ENCODE results near the gene HCAR2.
"Not testable (repeated sequence)": the region's sequence is repeated elsewhere in the genome, so short reads cannot be mapped to it uniquely, and the experiment has no call there.

HCAR2 gene

GRCh38 chr12:122730215-122731014, 27.3 kb upstream of the HCAR2 start, which contains the start of gene HCAR1:
Gene HCAR1, minus strand, starts transcription at chr12:122730844. Its CDS starts 505 bp downstream, at chr12:122730339.
- Histone ChIP-seq H3K27me3 (ENCODE audit: control insufficient read depth, insufficient read depth, low read length) (no peaks in the 10 kb centered on the region), H3K9me3 (ENCODE audit: control insufficient read depth, low read length) (no peaks in the 10 kb centered on the region), H3K9ac (ENCODE audit: low read length) (peak within 1 kb of the TSS; percentile 62), H3K36me3 (ENCODE audit: control insufficient read depth, insufficient read depth, low read length) (no peaks in the 10 kb centered on the region), H3K4me3 (ENCODE audit: low read length) (peak within 1 kb of the TSS; percentile 49), H3K4me1 (ENCODE audit: control insufficient read depth, insufficient read depth, low read length) (peaks cover 16% of the 10 kb centered on the region)

GRCh38 chr12:122729583-122730214, 26.5 kb upstream of the HCAR2 start:
- Histone ChIP-seq H3K27me3 (ENCODE audit: control insufficient read depth, insufficient read depth, low read length) (no peaks in the 10 kb centered on the region), H3K4me1 (ENCODE audit: control insufficient read depth, insufficient read depth, low read length) (peaks cover 16% of the 10 kb centered on the region), H3K4me3 (ENCODE audit: low read length) (peak overlapping the region; percentile 49), H3K9ac (ENCODE audit: low read length) (peak overlapping the region; percentile 62), H3K36me3 (ENCODE audit: control insufficient read depth, insufficient read depth, low read length) (no peaks in the 10 kb centered on the region), H3K9me3 (ENCODE audit: control insufficient read depth, low read length) (no peaks in the 10 kb centered on the region)

GRCh38 chr12:122726080-122726558, 23.0 kb upstream of the HCAR2 start:
- Histone ChIP-seq H3K4me3 (ENCODE audit: low read length) (no peak overlapping the region), H3K9ac (ENCODE audit: low read length) (no peak overlapping the region), H3K27me3 (ENCODE audit: control insufficient read depth, insufficient read depth, low read length) (no peaks in the 10 kb centered on the region), H3K4me1 (ENCODE audit: control insufficient read depth, insufficient read depth, low read length) (peaks cover 16% of the 10 kb centered on the region), H3K36me3 (ENCODE audit: control insufficient read depth, insufficient read depth, low read length) (no peaks in the 10 kb centered on the region), H3K9me3 (ENCODE audit: control insufficient read depth, low read length) (no peaks in the 10 kb centered on the region)

DNA sequence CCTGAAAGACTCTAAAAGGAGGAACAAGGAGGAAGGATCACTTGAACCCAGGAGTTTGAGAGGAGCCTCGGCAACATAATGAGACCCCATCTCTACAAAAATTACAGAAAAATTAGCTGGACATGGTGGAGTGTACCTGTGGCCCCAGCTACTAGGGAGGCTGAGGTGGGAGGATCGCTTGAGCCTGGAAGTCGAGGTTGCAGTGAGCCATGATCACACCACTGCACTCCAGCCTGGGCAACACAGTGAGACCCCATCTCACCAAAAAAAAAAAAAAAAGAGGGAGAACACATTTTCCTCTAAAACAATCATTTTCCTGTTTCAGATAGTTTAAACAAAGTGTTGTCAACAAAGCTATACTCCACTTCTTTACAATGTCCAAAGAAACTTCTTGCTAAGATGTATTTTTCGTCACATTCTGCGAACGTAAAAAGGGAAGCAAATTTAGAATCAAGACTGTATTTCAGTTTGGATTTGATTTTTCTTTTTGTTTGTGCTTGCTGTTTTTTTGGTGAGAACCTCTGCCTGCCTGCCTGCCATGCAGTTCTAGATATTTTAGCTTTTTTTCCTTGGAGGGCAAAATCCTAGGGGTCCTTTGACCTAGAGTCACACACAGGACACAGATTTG, 22.4 kb upstream of the HCAR2 start:
- Histone ChIP-seq H3K4me1 (ENCODE audit: control insufficient read depth, insufficient read depth, low read length) (peaks cover 16% of the 10 kb centered on the region), H3K9me3 (ENCODE audit: control insufficient read depth, low read length) (no peaks in the 10 kb centered on the region), H3K9ac (ENCODE audit: low read length) (no peak overlapping the region), H3K27me3 (ENCODE audit: control insufficient read depth, insufficient read depth, low read length) (no peaks in the 10 kb centered on the region), H3K36me3 (ENCODE audit: control insufficient read depth, insufficient read depth, low read length) (no peaks in the 10 kb centered on the region), H3K4me3 (ENCODE audit: low read length) (no peak overlapping the region)

DNA sequence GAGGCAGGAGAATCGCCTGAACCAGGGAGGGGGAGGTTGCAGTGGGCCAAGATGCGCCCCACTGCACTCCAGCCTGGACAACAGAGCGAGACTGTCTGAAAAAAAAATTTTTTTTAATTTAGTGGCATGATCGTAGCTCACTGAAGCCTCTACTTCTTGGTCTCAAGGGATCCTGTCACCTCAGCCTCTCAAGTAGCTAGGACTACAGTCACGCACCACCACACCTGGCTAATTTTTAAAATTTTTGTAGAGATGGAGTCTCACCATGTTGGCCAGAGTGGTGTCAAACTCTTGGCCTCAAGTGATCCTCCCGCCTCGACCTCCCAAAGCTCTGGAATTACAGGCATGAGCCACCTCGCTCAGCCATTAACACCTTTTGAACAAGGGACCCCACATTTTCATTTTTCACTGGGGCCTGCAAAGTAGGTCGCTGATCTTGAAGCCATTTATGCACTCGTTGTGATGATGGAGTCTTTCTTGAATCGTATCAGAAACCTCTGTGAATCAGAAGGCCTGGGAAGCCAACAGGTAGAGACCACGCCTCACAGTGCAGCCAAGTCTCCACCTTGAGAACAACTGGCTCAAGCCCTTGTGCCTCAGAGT, 21.6 kb upstream of the HCAR2 start:
- no peak overlapping the region for H3K9ac ChIP-seq (ENCODE audit: low read length)
- H3K4me3 ChIP-seq (ENCODE audit: low read length): no peak overlapping the region
- no peaks in the 10 kb centered on the region for H3K9me3 ChIP-seq (ENCODE audit: control insufficient read depth, low read length)
- H3K27me3 ChIP-seq (ENCODE audit: control insufficient read depth, insufficient read depth, low read length): no peaks in the 10 kb centered on the region
- no peaks in the 10 kb centered on the region for H3K36me3 ChIP-seq (ENCODE audit: control insufficient read depth, insufficient read depth, low read length)
- H3K4me1 ChIP-seq (ENCODE audit: control insufficient read depth, insufficient read depth, low read length): peaks cover 8% of the 10 kb centered on the region

- no peaks in the 10 kb centered on the region for H3K27me3 ChIP-seq (ENCODE audit: control insufficient read depth, insufficient read depth, low read length)
- H3K36me3 ChIP-seq (ENCODE audit: control insufficient read depth, insufficient read depth, low read length): no peaks in the 10 kb centered on the region
- no peaks in the 10 kb centered on the region for H3K9me3 ChIP-seq (ENCODE audit: control insufficient read depth, low read length)
- no peak overlapping the region for H3K4me3 ChIP-seq (ENCODE audit: low read length)
- no peak overlapping the region for H3K9ac ChIP-seq (ENCODE audit: low read length)
- H3K4me1 ChIP-seq (ENCODE audit: control insufficient read depth, insufficient read depth, low read length): peaks cover 7% of the 10 kb centered on the region
Observed at GRCh38 chr12:122722387-122722786, 19.2 kb upstream of the HCAR2 start.

DNA sequence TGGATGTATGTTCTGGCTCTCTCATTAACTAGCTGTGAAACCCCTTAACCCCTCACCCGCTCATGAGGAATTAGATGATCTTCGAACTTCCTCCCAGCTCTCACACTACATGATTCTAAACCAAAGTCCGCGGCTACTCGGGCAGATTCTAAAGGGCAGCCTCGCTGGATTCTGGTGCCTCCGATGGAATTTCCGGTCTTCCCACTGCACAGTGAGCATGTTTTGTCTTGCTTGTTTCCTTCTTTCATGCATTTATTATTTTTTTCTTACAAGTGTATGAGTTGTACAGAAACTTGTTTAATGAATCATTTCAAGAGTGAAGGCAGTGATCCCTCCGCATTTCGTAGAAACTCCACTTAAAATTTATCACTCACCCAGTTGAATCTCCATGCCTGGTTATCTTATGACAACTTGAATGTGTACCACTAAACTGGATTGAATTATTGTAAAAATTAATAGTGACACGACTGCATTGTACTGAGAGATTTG, 17.9 kb upstream of the HCAR2 start:
- Histone ChIP-seq H3K27me3 (ENCODE audit: control insufficient read depth, insufficient read depth, low read length) (no peaks in the 10 kb centered on the region), H3K9ac (ENCODE audit: low read length) (no peak overlapping the region), H3K36me3 (ENCODE audit: control insufficient read depth, insufficient read depth, low read length) (no peaks in the 10 kb centered on the region), H3K4me3 (ENCODE audit: low read length) (no peak overlapping the region), H3K4me1 (ENCODE audit: control insufficient read depth, insufficient read depth, low read length) (peaks cover 4% of the 10 kb centered on the region), H3K9me3 (ENCODE audit: control insufficient read depth, low read length) (no peaks in the 10 kb centered on the region)

GRCh38 chr12:122716658-122717057, 13.5 kb upstream of the HCAR2 start, which contains the start of gene HCAR3:
Gene HCAR3, minus strand, starts transcription at chr12:122716811. Its CDS starts 74 bp downstream, at chr12:122716737.
- not testable (repeated sequence) for H3K36me3 ChIP-seq (ENCODE audit: control insufficient read depth, insufficient read depth, low read length); H3K4me1 ChIP-seq (ENCODE audit: control insufficient read depth, insufficient read depth, low read length); H3K9me3 ChIP-seq (ENCODE audit: control insufficient read depth, low read length); H3K27me3 ChIP-seq (ENCODE audit: control insufficient read depth, insufficient read depth, low read length); H3K4me3 ChIP-seq (ENCODE audit: low read length); H3K9ac ChIP-seq (ENCODE audit: low read length)

GRCh38 chr12:122715211-122715610, 12.1 kb upstream of the HCAR2 start:
- not testable (repeated sequence) for H3K9ac ChIP-seq (ENCODE audit: low read length); H3K36me3 ChIP-seq (ENCODE audit: control insufficient read depth, insufficient read depth, low read length); H3K4me3 ChIP-seq (ENCODE audit: low read length); H3K4me1 ChIP-seq (ENCODE audit: control insufficient read depth, insufficient read depth, low read length); H3K9me3 ChIP-seq (ENCODE audit: control insufficient read depth, low read length); H3K27me3 ChIP-seq (ENCODE audit: control insufficient read depth, insufficient read depth, low read length)

GRCh38 chr12:122713491-122714188, 10.5 kb upstream of the HCAR2 start:
- H3K4me3 ChIP-seq (ENCODE audit: low read length); H3K4me1 ChIP-seq (ENCODE audit: control insufficient read depth, insufficient read depth, low read length); H3K27me3 ChIP-seq (ENCODE audit: control insufficient read depth, insufficient read depth, low read length); H3K9ac ChIP-seq (ENCODE audit: low read length); H3K36me3 ChIP-seq (ENCODE audit: control insufficient read depth, insufficient read depth, low read length); H3K9me3 ChIP-seq (ENCODE audit: control insufficient read depth, low read length): not testable (repeated sequence)

DNA sequence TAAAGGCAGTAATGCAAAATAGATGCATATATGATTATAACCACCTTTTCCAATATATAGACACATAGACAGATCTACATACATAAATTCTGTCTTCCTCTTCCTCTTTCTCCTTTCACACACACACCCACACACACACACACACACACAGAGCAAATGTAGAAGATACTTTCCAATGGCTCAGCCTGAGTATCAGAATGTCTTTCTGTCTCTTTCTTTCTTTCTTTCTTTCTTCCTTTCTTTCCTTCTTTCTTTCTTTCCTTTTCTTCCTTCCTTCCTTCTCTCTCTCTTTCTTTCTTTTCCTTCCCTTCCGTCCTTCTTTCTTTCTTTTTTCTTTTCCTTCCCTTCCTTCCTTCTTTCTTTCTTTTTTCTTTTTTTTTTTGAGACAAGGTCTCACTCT, 8.1 kb upstream of the HCAR2 start:
- H3K9me3 ChIP-seq (ENCODE audit: control insufficient read depth, low read length): not testable (repeated sequence)

More for the DNA sequence above, 8.1 kb upstream of the HCAR2 start:
- H3K36me3 ChIP-seq (ENCODE audit: control insufficient read depth, insufficient read depth, low read length); H3K4me3 ChIP-seq (ENCODE audit: low read length); H3K4me1 ChIP-seq (ENCODE audit: control insufficient read depth, insufficient read depth, low read length); H3K9ac ChIP-seq (ENCODE audit: low read length); H3K27me3 ChIP-seq (ENCODE audit: control insufficient read depth, insufficient read depth, low read length): not testable (repeated sequence)
